GM10266 (cell line): ENCODE measurements around the gene EDEM1.

ENCODE experiments used
- DNase-seq: peaks from one replicate; pipeline ENCODE4 v3.0.0; 2012; ENCODE audit errors: extremely low spot score
- TF ChIP-seq, protein P1 (sequence below): IDR thresholded peaks from 2 replicates; pipeline ENCODE4 v1.5.1; 2012; ENCODE audit warnings: mild to moderate bottlenecking, low read depth; ENCODE audit not compliant: control insufficient read depth, insufficient read depth; ENCODE audit errors: missing control alignments

Gene EDEM1

DNA sequence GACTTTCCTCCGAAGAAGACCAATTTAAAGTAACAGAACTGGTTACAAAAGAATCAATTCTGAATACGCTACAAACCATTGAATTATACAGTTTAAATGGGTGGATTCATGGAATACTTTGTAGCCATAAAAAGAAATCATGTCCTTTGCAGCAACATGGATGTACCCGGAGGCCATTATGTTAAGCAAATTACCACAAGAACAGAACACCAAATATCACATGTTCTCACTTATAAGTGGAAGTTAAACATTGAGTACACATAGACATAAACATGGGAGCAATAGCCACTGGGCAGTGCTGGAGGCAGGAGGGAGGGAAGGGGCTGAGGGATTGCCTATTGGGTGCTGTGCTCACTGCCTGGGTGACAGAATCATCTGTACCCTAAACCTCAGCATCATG is 61.3 kb downstream of the EDEM1 start:
- TF ChIP-seq, protein P1, sequence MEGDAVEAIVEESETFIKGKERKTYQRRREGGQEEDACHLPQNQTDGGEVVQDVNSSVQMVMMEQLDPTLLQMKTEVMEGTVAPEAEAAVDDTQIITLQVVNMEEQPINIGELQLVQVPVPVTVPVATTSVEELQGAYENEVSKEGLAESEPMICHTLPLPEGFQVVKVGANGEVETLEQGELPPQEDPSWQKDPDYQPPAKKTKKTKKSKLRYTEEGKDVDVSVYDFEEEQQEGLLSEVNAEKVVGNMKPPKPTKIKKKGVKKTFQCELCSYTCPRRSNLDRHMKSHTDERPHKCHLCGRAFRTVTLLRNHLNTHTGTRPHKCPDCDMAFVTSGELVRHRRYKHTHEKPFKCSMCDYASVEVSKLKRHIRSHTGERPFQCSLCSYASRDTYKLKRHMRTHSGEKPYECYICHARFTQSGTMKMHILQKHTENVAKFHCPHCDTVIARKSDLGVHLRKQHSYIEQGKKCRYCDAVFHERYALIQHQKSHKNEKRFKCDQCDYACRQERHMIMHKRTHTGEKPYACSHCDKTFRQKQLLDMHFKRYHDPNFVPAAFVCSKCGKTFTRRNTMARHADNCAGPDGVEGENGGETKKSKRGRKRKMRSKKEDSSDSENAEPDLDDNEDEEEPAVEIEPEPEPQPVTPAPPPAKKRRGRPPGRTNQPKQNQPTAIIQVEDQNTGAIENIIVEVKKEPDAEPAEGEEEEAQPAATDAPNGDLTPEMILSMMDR: no peak
- DNase-seq: no peak

DNA sequence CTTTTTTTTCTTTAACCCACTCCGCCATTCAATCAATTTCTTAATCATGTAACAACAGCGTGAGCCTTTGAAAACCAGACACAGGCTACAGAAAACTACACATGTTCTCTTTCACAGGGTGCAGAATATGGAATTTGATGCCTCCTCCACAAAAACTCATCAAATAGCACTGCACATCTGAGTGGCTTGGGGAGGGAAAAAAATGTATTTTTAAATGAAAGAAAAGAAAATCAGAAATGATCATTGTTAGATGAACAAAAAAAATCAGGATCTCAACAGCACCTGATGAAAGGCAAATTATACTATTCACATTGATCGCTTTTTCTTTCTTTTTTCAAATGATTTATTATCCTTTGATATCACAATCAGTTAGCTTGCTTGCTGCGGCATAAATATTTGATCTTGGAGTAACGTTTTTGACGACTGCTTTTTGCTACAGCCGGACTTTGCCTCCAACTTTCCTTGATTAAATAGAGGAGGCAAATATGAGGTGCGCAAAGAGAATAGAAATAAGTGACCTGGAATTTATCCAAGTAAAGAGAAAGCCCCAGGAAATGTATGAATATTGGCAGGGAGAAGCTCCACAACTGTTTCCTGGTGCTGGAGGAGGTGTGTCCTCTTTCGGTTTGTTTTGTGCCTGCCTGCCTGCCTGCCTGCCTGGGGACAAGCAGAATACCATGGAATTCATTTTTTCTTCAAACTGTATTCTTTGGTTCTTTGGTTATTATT is 63.1 kb downstream of the EDEM1 start:
- DNase-seq: no peak
- TF ChIP-seq, protein P1: no peak

DNA sequence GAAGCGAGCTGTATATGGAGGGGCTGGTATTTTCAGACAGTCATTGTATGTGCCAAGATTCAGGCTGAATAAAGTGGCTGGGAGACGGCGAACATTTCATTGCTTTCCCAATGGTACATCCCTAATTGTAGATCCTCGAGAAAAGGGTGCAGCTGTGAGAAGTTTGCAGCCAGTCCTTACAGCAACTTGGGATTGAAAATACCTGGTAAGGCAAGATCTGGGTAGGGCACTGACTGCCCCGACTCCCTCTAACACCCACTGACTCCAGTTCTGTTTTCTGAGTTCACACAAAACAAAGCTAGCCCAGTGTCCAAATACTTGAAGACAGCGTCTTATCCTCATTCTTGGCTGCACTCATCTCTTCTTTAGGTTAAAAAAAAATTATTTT is 63.7 kb downstream of the EDEM1 start:
- TF ChIP-seq, protein P1: no peak

GRCh38 chr3:5252131-5252530 is 64.6 kb downstream of the EDEM1 start:
- no peak for DNase-seq
- TF ChIP-seq, protein P1: no peak

More for the DNA sequence above, 63.7 kb downstream of the EDEM1 start:
- no peak for DNase-seq

DNA sequence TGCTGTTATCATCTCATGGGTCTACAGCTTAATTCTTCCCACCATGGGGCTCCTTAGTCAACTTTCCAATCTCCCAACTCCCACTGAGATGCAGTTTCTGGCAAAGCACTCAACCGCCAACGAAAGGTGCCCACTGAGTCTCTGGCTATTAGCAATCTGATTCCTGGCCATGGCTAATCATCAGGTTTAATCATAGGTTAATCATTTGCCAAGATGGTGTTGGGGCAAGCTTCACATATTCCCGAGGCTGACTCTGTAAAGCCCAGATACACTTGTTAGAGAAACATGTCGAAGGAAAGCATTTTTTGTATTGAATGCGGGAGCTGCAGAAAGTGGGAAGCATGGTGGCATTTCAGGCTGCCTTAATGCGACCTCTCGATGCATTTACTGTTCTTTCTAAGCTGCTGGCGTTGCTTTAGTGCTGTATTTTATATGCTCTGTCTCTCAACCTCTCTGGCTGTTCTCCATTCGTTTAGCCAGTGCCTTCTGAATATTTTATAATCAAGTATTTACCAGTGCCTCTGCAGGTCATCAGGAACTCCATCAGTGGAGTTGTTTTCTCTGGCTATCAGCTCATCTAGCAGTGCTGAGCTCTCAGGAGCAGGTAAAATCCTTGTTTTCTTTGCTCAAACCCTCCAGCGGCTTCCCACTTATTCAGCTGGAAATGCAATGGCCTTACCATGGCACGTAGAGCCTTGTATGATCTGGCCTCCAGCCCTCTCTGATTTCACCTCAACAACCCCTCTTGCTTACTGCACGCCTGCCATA is 67.0 kb downstream of the EDEM1 start:
- TF ChIP-seq, protein P1: no peak
- DNase-seq: no peak

- TF ChIP-seq, protein P1: no peak
- DNase-seq: no peak
Observed at GRCh38 chr3:5255404-5256344, 68.2 kb downstream of the EDEM1 start.

DNA sequence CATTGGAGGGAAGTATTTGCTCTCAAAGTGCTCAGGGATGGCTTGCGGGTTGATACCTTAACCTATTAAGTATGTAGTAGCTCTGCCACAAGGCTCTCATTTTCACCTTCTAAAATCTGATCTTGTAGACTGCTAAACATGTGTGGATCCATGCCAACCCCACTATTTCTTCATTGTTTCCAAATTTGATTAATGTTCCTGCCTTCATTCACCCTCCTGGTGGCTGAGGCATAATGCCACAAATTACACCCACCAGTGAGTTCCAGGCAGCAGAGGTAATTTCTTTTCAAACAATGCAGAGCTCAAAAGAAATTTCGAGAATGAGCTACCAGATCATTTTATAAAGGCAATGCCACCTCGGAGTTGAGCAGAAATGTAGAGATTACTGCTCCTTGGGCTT is 71.0 kb downstream of the EDEM1 start:
- TF ChIP-seq, protein P1: no peak
- DNase-seq: no peak
